Transverse colon (tissue), 4 donors: ENCODE results near the gene PTPRR. TPM values are rescaled to one million over a fixed set of nuclear protein-coding genes. Genes with fewer than 3 reads are reported as not detected.

Experiments used
- DNase-seq: peaks from one replicate; pipeline ENCODE4 v3.0.0-alpha.2; 2019
- H3K27ac ChIP-seq, 4 donors: fragments of 200-600 bp; sonication (generic); 2 replicates each; pipeline ENCODE4 v1.5.1; 2016 to 2018; ENCODE audit warnings: inconsistent platforms in 4 of 4
- H3K27me3 ChIP-seq: fragments of 200-600 bp; sonication (generic); 2 replicates; pipeline ENCODE4 v1.5.1; 2017; ENCODE audit warnings: inconsistent platforms
- H3K36me3 ChIP-seq, 4 donors: fragments of 200-600 bp; sonication (generic); 2 replicates each; pipeline ENCODE4 v1.5.1; 2017 to 2019; ENCODE audit warnings: inconsistent platforms in 4 of 4
- H3K4me1 ChIP-seq, 4 donors: fragments of 200-600 bp; sonication (generic); 2 replicates each; pipeline ENCODE4 v1.5.1; 2017 to 2020; ENCODE audit warnings: inconsistent platforms in 4 of 4
- H3K4me3 ChIP-seq, 4 donors: fragments of 200-600 bp; sonication (generic); 1 replicate in 1 of 4; 2 replicates in 3 of 4; pipeline versions ENCODE4 v1.5.1 to v1.6.1; 2017 to 2019; ENCODE audit warnings: inconsistent platforms in 4 of 4
- H3K9me3 ChIP-seq, 2 donors: fragments of 200-600 bp; sonication (generic); 2 replicates each; pipeline ENCODE4 v1.5.1; 2017 to 2019; ENCODE audit warnings: inconsistent platforms in 2 of 2
- EP300 ChIP-seq: sonication (generic); formaldehyde crosslinking; IDR thresholded peaks from one replicate; pipeline ENCODE4 v1.6.1; 2017; ENCODE audit warnings: antibody characterized with exemption, low read depth
- POLR2A ChIP-seq: fragments of 450-650 bp; IDR thresholded peaks from one replicate; pipeline ENCODE4 v1.6.1; 2016; ENCODE audit warnings: antibody characterized with exemption, mild to moderate bottlenecking, moderate library complexity
- POLR2AphosphoS5 ChIP-seq, 3 donors: sonication (generic); formaldehyde crosslinking; IDR thresholded peaks; one replicate each; pipeline ENCODE4 v1.6.1; 2016; ENCODE audit warnings: antibody characterized with exemption in 3 of 3
- WGBS, 2 donors: methylation state at CpG; one replicate each; pipeline ENCODE4 v1.1.5; 2018; ENCODE audit warnings: low coverage in 1 of 2; 5-methylcytosine and 5-hydroxymethylcytosine counted together
- in situ Hi-C, 4 donors: fragments of 200-750 bp; cut with MboI; loops; one replicate each; pipeline versions ENCODE4 v1.15.0 to v1.15.1; 2017; ENCODE audit warnings: low sequenced_read_pairs in 3 of 4, low pct_ligation_motif_present in 1 of 4, low pct_unique_long_range_greater_than_20kb in 1 of 4
- intact Hi-C: fragments of 100-400 bp; cut with DNase I; formaldehyde crosslinking; loops from one replicate; pipeline ENCODE4 v1.15.1; 2023; ENCODE audit warnings: low total_unique reads
- total RNA-seq, 4 donors: library from RNA; depleted of rRNA; stranded (reverse); fragments of >200 nt; gene quantifications; one replicate each; pipeline ENCODE4 v1.1.0, GENCODE V29; 2016
- TF ChIP-seq, protein P1 (sequence below), 5 experiments: fragments of 200-600 bp in 3 of 5; fragments of 450-650 bp in 2 of 5; sonication (generic) in 3 of 5; IDR thresholded peaks; 1 replicate in 2 of 5; 2 replicates in 3 of 5; pipeline ENCODE4 v1.5.1; 2016 to 2017; ENCODE audit warnings: antibody characterized with exemption in 5 of 5, inconsistent platforms in 3 of 5, mild to moderate bottlenecking in 2 of 5, moderate library complexity in 1 of 5

Gene PTPRR
- total RNA-seq, 4 donors from 2014 or later, result 13.2 to 50.9 (median 31.4) TPM; not detected in 1

DNA sequence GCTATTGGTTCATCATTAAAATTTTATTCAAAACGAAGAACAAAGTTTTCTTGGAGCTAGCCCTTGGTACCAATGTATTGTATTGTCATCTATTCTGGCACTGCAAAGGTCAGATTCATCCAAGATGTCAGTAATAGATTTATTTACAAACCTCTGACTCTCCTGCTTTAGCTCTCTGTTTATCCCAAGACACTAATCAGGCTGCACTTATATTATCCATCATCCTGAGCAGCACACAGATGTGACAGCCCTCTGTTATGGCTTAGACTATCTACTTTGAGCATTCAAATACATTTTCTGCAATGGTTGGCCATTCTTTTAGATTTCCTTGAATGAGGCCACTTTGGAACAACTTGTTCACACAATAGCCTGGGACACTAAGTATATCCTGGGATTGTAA lies 5.0 kb upstream of the PTPRR start:
- no peak overlapping the region for H3K4me3 ChIP-seq
- in situ Hi-C loops, result no loop called here
- no peak overlapping the region for H3K27ac ChIP-seq
- WGBS, 2 donors, result 60% methylated on average over 1 of the region's 1 CpG
- peaks cover 9% of the 10 kb centered on the region for H3K27me3 ChIP-seq
- no peaks in the 10 kb centered on the region for H3K9me3 ChIP-seq
- no peak for DNase-seq
- TF ChIP-seq, protein P1, sequence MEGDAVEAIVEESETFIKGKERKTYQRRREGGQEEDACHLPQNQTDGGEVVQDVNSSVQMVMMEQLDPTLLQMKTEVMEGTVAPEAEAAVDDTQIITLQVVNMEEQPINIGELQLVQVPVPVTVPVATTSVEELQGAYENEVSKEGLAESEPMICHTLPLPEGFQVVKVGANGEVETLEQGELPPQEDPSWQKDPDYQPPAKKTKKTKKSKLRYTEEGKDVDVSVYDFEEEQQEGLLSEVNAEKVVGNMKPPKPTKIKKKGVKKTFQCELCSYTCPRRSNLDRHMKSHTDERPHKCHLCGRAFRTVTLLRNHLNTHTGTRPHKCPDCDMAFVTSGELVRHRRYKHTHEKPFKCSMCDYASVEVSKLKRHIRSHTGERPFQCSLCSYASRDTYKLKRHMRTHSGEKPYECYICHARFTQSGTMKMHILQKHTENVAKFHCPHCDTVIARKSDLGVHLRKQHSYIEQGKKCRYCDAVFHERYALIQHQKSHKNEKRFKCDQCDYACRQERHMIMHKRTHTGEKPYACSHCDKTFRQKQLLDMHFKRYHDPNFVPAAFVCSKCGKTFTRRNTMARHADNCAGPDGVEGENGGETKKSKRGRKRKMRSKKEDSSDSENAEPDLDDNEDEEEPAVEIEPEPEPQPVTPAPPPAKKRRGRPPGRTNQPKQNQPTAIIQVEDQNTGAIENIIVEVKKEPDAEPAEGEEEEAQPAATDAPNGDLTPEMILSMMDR (IDR thresholded peaks at IDR 0.05), result no peak
- TF ChIP-seq POLR2A (no peak), POLR2AphosphoS5 (IDR thresholded peaks at IDR 0.05) (no peak), EP300 (no peak)
- intact Hi-C loops, result no loop called here
- no peaks in the 10 kb centered on the region for H3K36me3 ChIP-seq
- H3K4me1 ChIP-seq, result no peaks in the 10 kb centered on the region

DNA sequence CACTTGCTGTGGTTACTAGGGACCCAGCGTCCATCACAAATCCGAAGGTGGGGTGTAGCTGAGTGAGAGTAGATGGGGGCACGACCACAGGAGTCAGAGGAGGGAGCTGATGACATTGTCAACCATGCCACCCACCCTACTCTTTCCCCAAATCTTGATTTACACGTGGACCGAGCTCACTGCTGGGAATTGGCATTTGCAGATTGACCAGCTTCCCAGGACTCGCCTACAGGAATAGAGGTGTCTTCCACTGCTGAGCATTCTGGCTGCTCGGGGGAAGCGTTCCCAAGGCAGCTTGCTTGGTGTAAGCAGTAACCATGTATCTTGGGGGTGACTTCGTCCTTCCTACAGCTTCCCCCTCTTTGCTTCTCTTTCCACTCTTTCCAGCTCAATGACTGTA lies 353 bp upstream of the PTPRR start:
- no peak overlapping the region for H3K27ac ChIP-seq
- peak overlapping the region in 1 of 4 donors; percentile 5 for H3K4me3 ChIP-seq
- TF ChIP-seq POLR2AphosphoS5 (IDR thresholded peaks at IDR 0.05) (no peak), POLR2A (no peak), EP300 (no peak)
- TF ChIP-seq, protein P1 (IDR thresholded peaks at IDR 0.05), result no peak
- intact Hi-C loops (no loop called here), in situ Hi-C loops (no loop called here)
- no peaks in the 10 kb centered on the region for H3K36me3 ChIP-seq
- no peaks in the 10 kb centered on the region for H3K9me3 ChIP-seq
- DNase-seq, result no peak
- peaks cover 0 to 4% (median 0%) of the 10 kb centered on the region in 4 donors for H3K4me1 ChIP-seq
- 33 to 71% methylated on average over 1 to 9 of the region's 9 CpGs for WGBS, 2 donors
- peaks cover 25% of the 10 kb centered on the region for H3K27me3 ChIP-seq

DNA sequence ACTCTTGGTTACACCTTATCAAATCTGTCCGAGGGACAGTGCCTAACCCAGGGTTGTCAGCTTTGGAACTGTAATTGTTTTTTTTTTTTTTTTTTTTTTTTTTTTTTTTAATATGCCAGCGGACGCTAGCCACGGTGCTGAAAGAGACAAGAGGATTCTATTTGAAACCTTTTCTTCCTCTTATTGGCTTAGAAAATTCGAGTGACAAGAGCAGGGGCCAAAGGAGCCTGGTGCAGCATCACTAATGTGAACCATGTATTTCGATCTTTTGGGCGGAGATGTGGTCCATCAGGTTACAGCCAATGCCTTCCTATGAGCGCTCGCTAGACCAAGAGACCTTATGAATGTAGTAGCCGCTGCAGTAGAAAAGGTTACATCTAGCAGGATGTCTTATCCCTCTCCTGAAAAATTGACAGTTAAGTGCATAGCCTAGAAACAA lies 922 bp downstream of the PTPRR start:
- in situ Hi-C loops (no loop called here), intact Hi-C loops (no loop called here)
- Histone ChIP-seq H3K27ac (no peak overlapping the region), H3K36me3 (no peaks in the 10 kb centered on the region), H3K9me3 (no peaks in the 10 kb centered on the region), H3K27me3 (peaks cover 25% of the 10 kb centered on the region), H3K4me1 (peaks cover 0 to 4% (median 0%) of the 10 kb centered on the region in 4 donors), H3K4me3 (no peak overlapping the region)
- WGBS, 2 donors, result 25 to 33% methylated on average over 5 to 10 of the region's 10 CpGs
- no peak for TF ChIP-seq POLR2AphosphoS5 (IDR thresholded peaks at IDR 0.05)
- TF ChIP-seq POLR2A, result no peak
- no peak for TF ChIP-seq EP300
- TF ChIP-seq, protein P1 (IDR thresholded peaks at IDR 0.05), result no peak
- no peak for DNase-seq

DNA sequence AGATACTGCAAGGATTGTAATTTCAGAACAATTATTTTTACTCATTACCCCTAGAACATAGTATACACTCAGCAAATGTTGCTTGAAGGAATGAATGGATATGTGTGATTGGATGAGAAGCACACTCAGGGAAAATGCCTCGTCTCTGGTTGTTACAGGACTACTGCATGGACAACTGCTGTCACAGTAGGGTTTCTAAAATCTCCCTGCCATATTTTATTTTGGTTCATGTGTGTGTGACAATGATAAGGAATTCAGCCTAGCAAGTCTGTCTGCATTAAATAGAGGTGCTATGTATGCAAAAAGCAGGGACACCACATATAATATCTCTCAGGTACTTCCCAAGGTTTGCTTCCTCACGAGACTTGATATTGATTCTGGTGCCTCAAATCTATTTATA lies 1.4 kb downstream of the PTPRR start:
- Histone ChIP-seq H3K4me3 (no peak overlapping the region), H3K36me3 (no peaks in the 10 kb centered on the region), H3K27me3 (peaks cover 25% of the 10 kb centered on the region), H3K4me1 (peaks cover 0 to 4% (median 0%) of the 10 kb centered on the region in 4 donors), H3K9me3 (no peaks in the 10 kb centered on the region), H3K27ac (no peak overlapping the region)
- DNase-seq, result no peak
- in situ Hi-C loops, result no loop called here
- intact Hi-C loops, result no loop called here
- 61 to 72% methylated on average over 2 of the region's 2 CpGs for WGBS, 2 donors
- TF ChIP-seq EP300 (no peak), POLR2AphosphoS5 (IDR thresholded peaks at IDR 0.05) (no peak)

DNA sequence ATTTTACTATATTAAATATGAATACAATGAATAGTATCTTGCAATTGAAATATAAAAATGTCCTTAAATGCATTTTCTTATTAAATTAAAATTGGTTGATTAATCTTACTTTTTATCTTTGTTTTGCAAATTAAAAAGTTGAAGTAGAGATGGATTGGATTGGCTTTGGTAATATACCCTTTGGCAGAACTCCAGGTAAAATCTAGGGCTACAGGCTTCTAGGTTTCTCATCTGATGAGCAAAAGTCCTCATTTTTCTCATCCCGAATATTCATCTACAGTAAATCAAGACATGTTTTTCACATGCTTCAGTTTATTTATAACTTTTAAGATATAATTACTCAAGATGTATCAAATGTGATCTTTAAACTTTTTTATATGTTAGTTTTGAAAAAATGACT lies 2.2 kb downstream of the PTPRR start:
- DNase-seq, result no peak
- Histone ChIP-seq H3K27me3 (peaks cover 25% of the 10 kb centered on the region), H3K4me3 (no peak overlapping the region), H3K4me1 (peaks cover 0 to 4% (median 0%) of the 10 kb centered on the region in 4 donors), H3K36me3 (no peaks in the 10 kb centered on the region), H3K9me3 (no peaks in the 10 kb centered on the region), H3K27ac (no peak overlapping the region)
- intact Hi-C loops (no loop called here), in situ Hi-C loops (no loop called here)
- no peak for TF ChIP-seq POLR2A
- no peak for TF ChIP-seq POLR2AphosphoS5 (IDR thresholded peaks at IDR 0.05)
- no peak for TF ChIP-seq EP300
- TF ChIP-seq, protein P1 (IDR thresholded peaks at IDR 0.05), result no peak
- 85 to 87% methylated on average over 1 of the region's 1 CpG for WGBS, 2 donors
